ENCODE measurements around the gene RPP25L. TPM values are rescaled to one million over a fixed set of nuclear protein-coding genes. Genes with fewer than 3 reads are reported as not detected.
A peak's percentile ranks its signal among the peaks of the same experiment; 100 is the strongest.

Gene RPP25L
- total RNA-seq, 4 donors from 2014 or later, result 17.0 to 39.0 (median 26.6) TPM

DNA sequence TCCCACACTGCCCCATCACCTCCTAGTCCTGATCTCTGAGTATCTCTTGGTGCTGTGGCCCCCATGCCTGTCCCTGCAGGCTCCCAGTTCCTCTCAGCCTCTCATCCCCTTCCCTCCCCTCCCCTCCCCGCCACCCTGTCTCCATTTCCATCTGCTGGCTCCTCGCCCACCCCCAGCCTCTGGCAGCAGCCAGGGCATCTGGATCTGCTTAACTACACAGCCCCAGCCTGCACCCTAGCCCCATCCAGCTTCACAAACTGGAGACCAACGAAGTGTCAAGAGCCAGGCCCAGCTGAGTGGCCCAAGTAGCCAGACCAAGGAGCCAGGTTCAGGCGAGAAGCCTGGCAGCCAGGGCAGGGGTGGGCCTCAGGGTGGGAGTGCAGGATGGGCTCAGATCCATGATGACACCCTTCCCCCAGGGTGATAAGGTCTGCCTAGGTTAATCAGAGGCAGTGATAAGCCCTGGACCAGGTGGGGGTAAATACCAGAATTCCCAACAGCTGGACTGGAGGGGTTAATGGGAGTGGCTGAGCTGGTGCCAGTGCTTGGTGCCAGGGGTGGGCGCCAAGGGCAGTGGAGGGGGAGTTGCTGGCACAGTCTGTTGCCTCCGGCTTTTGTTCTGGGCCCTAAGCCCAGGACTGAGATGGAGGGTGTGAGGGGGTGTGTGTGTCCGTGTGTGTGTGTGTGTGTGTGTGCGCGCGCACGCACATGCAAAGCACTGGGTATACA lies 42.6 kb upstream of the RPP25L start:
- no peak overlapping the region for H3K4me3 ChIP-seq (ENCODE audit: low read depth, poor library complexity, severe bottlenecking)
- peak in 1 of 2 donors; percentile 95 for DNase-seq (ENCODE audit: low spot score in 2 of 2)
- intact Hi-C loops (cut with DNase I; ENCODE audit: low total_unique reads), result no loop called here
- TF ChIP-seq POLR2A (IDR thresholded peaks at IDR 0.05), result no peak
- TF ChIP-seq, protein P1, sequence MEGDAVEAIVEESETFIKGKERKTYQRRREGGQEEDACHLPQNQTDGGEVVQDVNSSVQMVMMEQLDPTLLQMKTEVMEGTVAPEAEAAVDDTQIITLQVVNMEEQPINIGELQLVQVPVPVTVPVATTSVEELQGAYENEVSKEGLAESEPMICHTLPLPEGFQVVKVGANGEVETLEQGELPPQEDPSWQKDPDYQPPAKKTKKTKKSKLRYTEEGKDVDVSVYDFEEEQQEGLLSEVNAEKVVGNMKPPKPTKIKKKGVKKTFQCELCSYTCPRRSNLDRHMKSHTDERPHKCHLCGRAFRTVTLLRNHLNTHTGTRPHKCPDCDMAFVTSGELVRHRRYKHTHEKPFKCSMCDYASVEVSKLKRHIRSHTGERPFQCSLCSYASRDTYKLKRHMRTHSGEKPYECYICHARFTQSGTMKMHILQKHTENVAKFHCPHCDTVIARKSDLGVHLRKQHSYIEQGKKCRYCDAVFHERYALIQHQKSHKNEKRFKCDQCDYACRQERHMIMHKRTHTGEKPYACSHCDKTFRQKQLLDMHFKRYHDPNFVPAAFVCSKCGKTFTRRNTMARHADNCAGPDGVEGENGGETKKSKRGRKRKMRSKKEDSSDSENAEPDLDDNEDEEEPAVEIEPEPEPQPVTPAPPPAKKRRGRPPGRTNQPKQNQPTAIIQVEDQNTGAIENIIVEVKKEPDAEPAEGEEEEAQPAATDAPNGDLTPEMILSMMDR (IDR thresholded peaks at IDR 0.05), result no peak
- 10 to 15% methylated on average over 10 to 11 of the region's 11 CpGs for WGBS, 2 donors

DNA sequence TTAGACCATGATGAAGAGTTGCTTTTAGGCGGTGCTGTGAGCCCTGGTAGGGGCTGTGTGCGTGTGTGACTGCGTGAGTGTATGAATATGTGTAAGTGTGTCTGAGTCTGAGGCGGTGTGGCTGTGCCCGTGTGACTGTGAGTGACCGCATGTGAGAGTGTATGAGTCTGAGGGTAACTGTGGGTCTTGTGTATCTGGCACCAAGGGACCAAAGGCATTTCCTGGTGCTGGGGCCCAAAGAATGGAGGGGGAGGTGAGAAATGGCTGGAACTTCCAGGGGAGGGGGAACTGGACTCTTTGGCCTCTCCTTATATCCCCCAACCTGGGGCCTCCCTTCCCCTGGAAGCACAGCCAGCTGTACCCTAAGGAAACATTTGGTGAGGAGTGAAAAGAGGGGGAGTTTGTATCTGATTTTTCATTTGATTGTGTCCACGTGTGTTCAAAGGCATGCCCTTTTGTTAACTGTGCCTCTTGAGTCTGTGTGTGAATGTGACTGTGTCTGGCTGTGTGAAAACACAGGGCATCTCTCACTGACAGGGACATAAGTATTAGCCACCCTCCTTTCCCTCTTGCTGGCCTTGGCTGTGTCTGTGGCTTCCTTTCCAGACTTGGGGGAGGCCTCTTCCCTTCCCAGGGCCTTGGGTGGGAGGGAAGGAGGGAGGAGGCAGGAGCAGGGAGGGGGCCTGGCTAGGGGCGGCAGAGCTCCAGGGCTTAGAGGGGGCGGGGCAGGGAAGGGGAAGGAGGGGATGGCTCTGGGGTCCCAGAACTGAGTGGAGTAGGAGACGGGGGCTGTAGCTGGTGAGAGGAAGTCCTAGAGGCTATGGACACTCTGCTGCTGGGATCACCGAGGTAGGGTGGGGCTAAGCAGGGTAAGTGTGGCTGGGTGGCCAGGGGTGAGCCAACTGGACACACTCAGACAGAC lies 41.5 kb upstream of the RPP25L start:
- DNase-seq (ENCODE audit: low spot score in 2 of 2), result no peak
- intact Hi-C loops (cut with DNase I; ENCODE audit: low total_unique reads), result no loop called here
- no peak overlapping the region for H3K4me3 ChIP-seq (ENCODE audit: low read depth, poor library complexity, severe bottlenecking)
- no peak for TF ChIP-seq POLR2A (IDR thresholded peaks at IDR 0.05)
- TF ChIP-seq, protein P1 (IDR thresholded peaks at IDR 0.05), result no peak
- 24 to 26% methylated on average over 11 of the region's 11 CpGs for WGBS, 2 donors

DNA sequence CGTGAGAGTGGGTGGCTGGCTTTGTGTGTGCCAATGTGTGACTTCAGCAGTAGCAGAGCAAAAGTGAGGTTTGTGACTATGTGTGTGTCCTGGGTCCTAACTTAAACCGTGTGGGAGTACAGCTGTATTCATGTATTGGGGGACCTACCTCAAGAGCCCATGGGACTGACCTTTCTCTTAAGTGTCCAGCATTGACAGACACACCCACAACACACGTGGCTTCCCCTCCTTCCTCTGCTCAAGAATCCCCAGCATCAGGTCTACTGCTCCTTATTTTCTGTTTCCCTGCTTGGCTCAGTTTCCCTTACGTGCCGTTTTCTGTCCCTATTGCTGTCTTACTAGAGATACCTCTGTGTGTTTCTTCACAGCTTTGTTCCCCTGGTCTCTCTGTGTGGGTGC lies 40.7 kb upstream of the RPP25L start:
- TF ChIP-seq, protein P1 (IDR thresholded peaks at IDR 0.05), result no peak
- no peak for TF ChIP-seq POLR2A (IDR thresholded peaks at IDR 0.05)
- WGBS, 2 donors, result 16 to 18% methylated on average over 5 of the region's 5 CpGs
- intact Hi-C loops (cut with DNase I; ENCODE audit: low total_unique reads), result no loop called here

DNA sequence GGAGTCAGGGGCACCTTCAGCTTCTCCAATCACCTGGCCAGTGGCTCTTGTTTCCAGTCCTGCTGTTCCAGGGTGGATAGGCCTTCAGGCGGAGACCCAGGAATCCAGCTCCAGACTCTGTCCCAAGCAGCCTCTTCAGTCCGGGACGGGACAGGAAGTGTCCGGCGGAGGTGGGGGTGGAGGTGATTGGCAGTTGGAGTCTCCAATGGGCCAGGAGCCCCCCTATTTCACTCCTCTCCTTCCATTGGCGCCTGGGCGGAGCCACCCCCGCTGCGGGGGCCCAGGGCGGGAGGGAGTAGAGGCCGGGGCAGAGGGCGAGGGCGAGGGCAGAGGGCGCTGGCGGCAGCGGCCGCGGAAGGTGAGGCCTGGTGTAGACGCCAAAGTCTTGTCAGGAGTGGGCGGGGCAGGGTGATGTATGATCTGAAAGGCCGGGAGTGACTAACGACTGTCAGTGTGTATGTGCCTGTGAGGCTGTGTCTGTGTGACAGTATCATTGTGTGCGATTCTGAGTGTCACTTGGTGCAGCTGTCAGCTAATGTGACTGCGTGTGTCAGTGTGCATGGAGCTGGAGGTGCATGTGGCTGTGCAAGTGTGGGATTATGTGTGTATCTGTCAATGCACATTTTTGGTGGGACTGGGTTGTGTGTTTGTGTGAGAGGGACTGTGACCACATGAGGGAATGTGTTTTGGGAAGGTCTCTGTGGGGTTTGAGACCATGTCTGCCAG lies 40.1 kb upstream of the RPP25L start, which contains the start of gene IL11RA:
IL11RA (plus strand) TSS at position 310 of the 726 bp plus-strand sequence. CDS start 3,033 bp downstream, outside the sequence.
- 3% methylated on average over 22 to 24 of the region's 24 CpGs for WGBS, 2 donors
- TF ChIP-seq, protein P1 (IDR thresholded peaks at IDR 0.05), result no peak
- no peak for TF ChIP-seq POLR2A (IDR thresholded peaks at IDR 0.05)
- no peak within 1 kb of the TSS for H3K4me3 ChIP-seq (ENCODE audit: low read depth, poor library complexity, severe bottlenecking)
- intact Hi-C loops (cut with DNase I; ENCODE audit: low total_unique reads), result no loop called here
- DNase-seq (ENCODE audit: low spot score in 2 of 2), result peak; percentile 84 to 96

More for the DNA sequence above, 40.7 kb upstream of the RPP25L start:
- H3K4me3 ChIP-seq (ENCODE audit: low read depth, poor library complexity, severe bottlenecking), result no peak overlapping the region
- DNase-seq (ENCODE audit: low spot score in 2 of 2), result no peak

DNA sequence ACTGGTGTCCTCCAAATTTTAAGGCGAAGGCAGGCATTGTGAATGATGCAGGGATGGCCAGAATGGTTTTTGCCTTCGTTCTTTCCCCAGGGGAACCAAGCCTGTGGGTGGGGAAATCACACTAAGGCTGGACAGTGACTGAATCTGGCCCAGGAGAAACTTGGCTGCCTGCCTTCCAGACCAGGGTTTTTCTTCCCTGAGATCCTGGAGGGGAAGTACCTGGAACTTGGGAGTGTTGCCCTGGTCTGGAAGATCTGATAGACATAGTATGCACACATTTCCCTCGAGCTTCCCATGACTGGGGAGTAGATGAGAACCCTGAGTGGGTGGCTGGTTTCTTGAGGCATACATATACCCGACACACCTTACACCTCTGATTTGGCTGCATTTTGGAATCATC lies 39.4 kb upstream of the RPP25L start:
- no peak for DNase-seq (ENCODE audit: low spot score in 2 of 2)
- no peak overlapping the region for H3K4me3 ChIP-seq (ENCODE audit: low read depth, poor library complexity, severe bottlenecking)
- 31 to 39% methylated on average over 4 of the region's 4 CpGs for WGBS, 2 donors
- no peak for TF ChIP-seq POLR2A (IDR thresholded peaks at IDR 0.05)
- TF ChIP-seq, protein P1 (IDR thresholded peaks at IDR 0.05), result no peak
- intact Hi-C loops (cut with DNase I; ENCODE audit: low total_unique reads), result no loop called here
